HG03025 (cell line): Measurements from ENCODE around the gene EPHB2.

ENCODE experiments used
- ATAC-seq: cut with Tn5 transposase; IDR thresholded peaks from one replicate; pipeline ENCODE4 v1.9.1; 2021; ENCODE audit warnings: mild to moderate bottlenecking, moderate library complexity; ENCODE audit not compliant: unreplicated experiment, low FRiP score

The EPHB2 gene

GRCh38 chr1:22872981-22873664, 162.5 kb downstream of the EPHB2 start:
- ATAC-seq = no peak

- ATAC-seq = no peak
These were observed 164.1 kb downstream of the EPHB2 start for GRCh38 chr1:22874785-22875184.

GRCh38 chr1:22875241-22875640, 164.6 kb downstream of the EPHB2 start:
- no peak for ATAC-seq

- ATAC-seq = no peak
These were observed 165.2 kb downstream of the EPHB2 start for GRCh38 chr1:22875841-22876240.

- no peak for ATAC-seq
These were observed 165.9 kb downstream of the EPHB2 start for GRCh38 chr1:22876359-22877111.

GRCh38 chr1:22877112-22877915, 166.7 kb downstream of the EPHB2 start:
- ATAC-seq = no peak

GRCh38 chr1:22877980-22878379, 167.3 kb downstream of the EPHB2 start:
- ATAC-seq = no peak

GRCh38 chr1:22878626-22879025, 168.0 kb downstream of the EPHB2 start:
- no peak for ATAC-seq

- ATAC-seq = no peak
These were observed 168.8 kb downstream of the EPHB2 start for GRCh38 chr1:22879445-22879844.

GRCh38 chr1:22880174-22880601, 169.5 kb downstream of the EPHB2 start:
- no peak for ATAC-seq

- no peak for ATAC-seq
These were observed 172.8 kb downstream of the EPHB2 start for GRCh38 chr1:22883406-22883805.

GRCh38 chr1:22884806-22885530, 174.3 kb downstream of the EPHB2 start:
- ATAC-seq = no peak

GRCh38 chr1:22886211-22886610, 175.6 kb downstream of the EPHB2 start:
- ATAC-seq = no peak

GRCh38 chr1:22887491-22887890, 176.9 kb downstream of the EPHB2 start:
- ATAC-seq = no peak

GRCh38 chr1:22888320-22889075, 177.9 kb downstream of the EPHB2 start:
- ATAC-seq = no peak

- ATAC-seq = no peak
These were observed 178.7 kb downstream of the EPHB2 start for GRCh38 chr1:22889213-22889827.

GRCh38 chr1:22892789-22893188, 182.2 kb downstream of the EPHB2 start:
- ATAC-seq = no peak

- no peak for ATAC-seq
These were observed 182.7 kb downstream of the EPHB2 start for GRCh38 chr1:22893292-22893691.

GRCh38 chr1:22895357-22895756, 184.7 kb downstream of the EPHB2 start:
- no peak for ATAC-seq
